Neural cell (in vitro differentiated cells): ENCODE data around the gene WFDC1.

Experiments used
- CTCF ChIP-seq: fragments of 450-650 bp; IDR thresholded peaks from 2 replicates; pipeline ENCODE4 v1.5.1; 2014; ENCODE audit warnings: antibody characterized with exemption, mild to moderate bottlenecking, moderate library complexity; ENCODE audit not compliant: poor library complexity, severe bottlenecking
- EZH2 ChIP-seq: fragments of 200-600, 300-800 bp; shearing (Covaris generic), sonication (generic); IDR thresholded peaks from 2 replicates; pipeline ENCODE4 v1.6.1; 2014; ENCODE audit warnings: antibody characterized with exemption, low read length, borderline replicate concordance, mild to moderate bottlenecking; ENCODE audit not compliant: insufficient read depth, poor library complexity, severe bottlenecking
- POLR2AphosphoS5 ChIP-seq: IDR thresholded peaks from 2 replicates; pipeline ENCODE4 v1.6.1; 2012
- RAD21 ChIP-seq: fragments of 450-650 bp; conservative IDR thresholded peaks from 2 replicates; pipeline ENCODE4 v1.6.1; 2014; ENCODE audit warnings: antibody characterized with exemption, mild to moderate bottlenecking, moderate library complexity
- SMC3 ChIP-seq: fragments of 450-650 bp; conservative IDR thresholded peaks from 2 replicates; pipeline ENCODE4 v1.6.1; 2014; ENCODE audit warnings: antibody characterized with exemption, mild to moderate bottlenecking, moderate library complexity; ENCODE audit not compliant: poor library complexity
- TAF1 ChIP-seq: IDR thresholded peaks from 2 replicates; pipeline ENCODE4 v1.6.1; 2012; ENCODE audit warnings: low read depth

DNA sequence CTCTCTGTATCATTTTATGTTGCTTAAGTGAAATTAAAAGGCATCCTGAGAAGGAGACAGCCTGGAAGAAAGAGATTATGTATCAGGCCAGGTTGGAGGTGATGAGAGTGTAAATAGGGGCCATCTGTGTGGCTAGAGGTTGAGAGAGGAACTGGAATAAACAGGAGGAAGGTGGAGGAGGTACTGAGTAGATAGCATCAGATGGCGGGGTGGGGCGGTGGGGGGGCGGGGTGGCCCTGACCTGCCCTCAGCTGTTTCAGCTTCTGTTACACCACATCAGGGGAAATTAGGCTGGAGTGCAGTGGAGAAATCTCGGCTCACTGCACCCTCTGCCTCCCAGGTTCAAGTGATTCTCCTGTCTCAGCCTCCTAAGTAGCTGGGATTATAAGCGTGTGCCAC lies 48.0 kb upstream of the WFDC1 start:
- TF ChIP-seq TAF1 (no peak), CTCF (no peak), POLR2AphosphoS5 (no peak), RAD21 (no peak), EZH2 (no peak), SMC3 (no peak)
